CD4-positive, alpha-beta T cell treated with Interleukin-6 for 4 hours (primary cell): ENCODE data around the gene VPS45.
"Not testable (repeated sequence)": the region's sequence is repeated elsewhere in the genome, so short reads cannot be mapped to it uniquely, and the experiment has no call there.

Experiments
- DNase-seq: peaks from one replicate; pipeline ENCODE4 v3.0.0-alpha.2; 2020; ENCODE audit warnings: mixed read lengths

Gene VPS45

GRCh38 chr1:150067184-150068108 is at the start of gene VPS45:
Gene VPS45, plus strand, starts transcription at chr1:150067776. Its CDS starts 82 bp downstream, at chr1:150067858.
- DNase-seq: peak; percentile 82

- DNase-seq: no peak
Measured at GRCh38 chr1:150018165-150018564, 49.4 kb upstream of the VPS45 start.

- DNase-seq: no peak
Measured at GRCh38 chr1:150020711-150021110, 46.9 kb upstream of the VPS45 start.

GRCh38 chr1:150021191-150021694 is 46.3 kb upstream of the VPS45 start:
- no peak for DNase-seq

GRCh38 chr1:150022357-150022756 is 45.2 kb upstream of the VPS45 start:
- no peak for DNase-seq

- DNase-seq: no peak
Measured at GRCh38 chr1:150024156-150024555, 43.4 kb upstream of the VPS45 start.

- DNase-seq: no peak
Measured at GRCh38 chr1:150028322-150028721, 39.3 kb upstream of the VPS45 start.

GRCh38 chr1:150034336-150034735 is 33.2 kb upstream of the VPS45 start:
- DNase-seq: no peak

- DNase-seq: no peak
Measured at GRCh38 chr1:150049926-150050325, 17.6 kb upstream of the VPS45 start.

GRCh38 chr1:150051089-150051373 is 16.5 kb upstream of the VPS45 start:
- DNase-seq: no peak

GRCh38 chr1:150051905-150052412 is 15.6 kb upstream of the VPS45 start:
- DNase-seq: not testable (repeated sequence)

GRCh38 chr1:150053926-150054325 is 13.7 kb upstream of the VPS45 start:
- DNase-seq: no peak

- DNase-seq: not testable (repeated sequence)
Measured at GRCh38 chr1:150055507-150055906, 12.1 kb upstream of the VPS45 start.

GRCh38 chr1:150056407-150056806 is 11.2 kb upstream of the VPS45 start:
- DNase-seq: no peak

- no peak for DNase-seq
Measured at GRCh38 chr1:150060260-150060659, 7.3 kb upstream of the VPS45 start.

GRCh38 chr1:150061632-150062101 is 5.9 kb upstream of the VPS45 start:
- DNase-seq: no peak

GRCh38 chr1:150062113-150062512 is 5.5 kb upstream of the VPS45 start:
- DNase-seq: no peak

- no peak for DNase-seq
Measured at GRCh38 chr1:150065184-150065871, 2.2 kb upstream of the VPS45 start.

GRCh38 chr1:150066328-150066727 is 1.2 kb upstream of the VPS45 start:
- DNase-seq: no peak

- DNase-seq: peak; percentile 43
Measured at GRCh38 chr1:150066838-150067183, 765 bp upstream of the VPS45 start.

GRCh38 chr1:150068109-150068435 is 496 bp downstream of the VPS45 start:
- no peak for DNase-seq

- no peak for DNase-seq
Measured at GRCh38 chr1:150069923-150070322, 2.3 kb downstream of the VPS45 start.

- DNase-seq: no peak
Measured at GRCh38 chr1:150072959-150073358, 5.4 kb downstream of the VPS45 start.

GRCh38 chr1:150073516-150073915 is 5.9 kb downstream of the VPS45 start:
- DNase-seq: no peak
